HepG2 (cell line): Measurements from ENCODE around the gene SSNA1. TPM values are rescaled to one million over a fixed set of nuclear protein-coding genes. Genes with fewer than 3 reads are reported as not detected.
A peak's percentile ranks its signal among the peaks of the same experiment; 100 is the strongest.

ENCODE experiments used
- ARNT2 ChIP-seq: sonication (generic); formaldehyde crosslinking; IDR thresholded peaks from 2 replicates; pipeline ENCODE4 v1.8.0; 2022; ENCODE audit warnings: mild to moderate bottlenecking, low read depth, missing genetic modification reagents, moderate library complexity
- ATF3 ChIP-seq: sonication (generic); formaldehyde crosslinking; IDR thresholded peaks from 2 replicates; pipeline ENCODE4 v1.4.0; 2020; ENCODE audit warnings: missing genetic modification reagents
- BCL3 ChIP-seq: sonication (generic); formaldehyde crosslinking; IDR thresholded peaks from 2 replicates; pipeline ENCODE4 v1.5.1; 2020; ENCODE audit warnings: mild to moderate bottlenecking, missing genetic modification reagents, moderate library complexity
- GABPA ChIP-seq, 2 experiments: IDR thresholded peaks; 2 replicates each; pipeline ENCODE4 v1.6.1; 2011 to 2016; ENCODE audit warnings: low read depth in 2 of 2, low read length in 1 of 2, missing biosample characterization in 1 of 2, missing genetic modification characterization in 1 of 2
- HDAC6 ChIP-seq: fragments of 200-600 bp; sonication (generic); IDR thresholded peaks from 2 replicates; pipeline ENCODE4 v1.7.0; 2017; ENCODE audit warnings: mild to moderate bottlenecking, antibody characterized with exemption, low read length, low read depth
- KDM1A ChIP-seq: IDR thresholded peaks from 2 replicates; pipeline ENCODE4 v1.6.1; 2016; ENCODE audit warnings: missing compliant biosample characterization
- MIXL1 ChIP-seq: IDR thresholded peaks from 2 replicates; pipeline ENCODE4 v1.6.1; 2016
- MLLT10 ChIP-seq: sonication (generic); formaldehyde crosslinking; IDR thresholded peaks from 2 replicates; pipeline ENCODE4 v1.4.0; 2020; ENCODE audit warnings: missing genetic modification reagents
- MYC ChIP-seq: sonication (generic); formaldehyde crosslinking; IDR thresholded peaks from 2 replicates; pipeline ENCODE4 v1.9.0; 2021; ENCODE audit warnings: missing genetic modification reagents, borderline replicate concordance
- NFRKB ChIP-seq: fragments of 450-650 bp; IDR thresholded peaks from 2 replicates; pipeline ENCODE4 v1.6.1; 2017
- PBX2 ChIP-seq: IDR thresholded peaks from 2 replicates; pipeline ENCODE4 v1.6.1; 2016; ENCODE audit warnings: control low read depth
- PPARG ChIP-seq: conservative IDR thresholded peaks from 2 replicates; pipeline ENCODE4 v1.6.1; 2016; ENCODE audit warnings: missing biosample characterization, missing genetic modification reagents
- RBM22 ChIP-seq: fragments of 200-400 bp; formaldehyde crosslinking; optimal IDR thresholded peaks from 2 replicates; pipeline ENCODE3; 2017; ENCODE audit warnings: mild to moderate bottlenecking, low read length, moderate library complexity
- SAP130 ChIP-seq: IDR thresholded peaks from 2 replicates; pipeline ENCODE4 v1.6.1; 2016; ENCODE audit warnings: low read depth
- SOX6 ChIP-seq, 2 experiments: fragments of 450-650 bp in 1 of 2; sonication (generic) in 1 of 2; formaldehyde crosslinking in 1 of 2; IDR thresholded peaks; 2 replicates each; pipeline versions ENCODE4 v1.4.0 to v1.6.1; 2017 to 2020; ENCODE audit warnings: antibody characterized with exemption in 1 of 2, mild to moderate bottlenecking in 1 of 2, missing genetic modification reagents in 1 of 2
- TBP ChIP-seq: sonication (generic); formaldehyde crosslinking; IDR thresholded peaks from 2 replicates; pipeline ENCODE4 v1.5.0; 2020; ENCODE audit warnings: missing genetic modification reagents
- TBX2 ChIP-seq: sonication (generic); formaldehyde crosslinking; IDR thresholded peaks from 2 replicates; pipeline ENCODE4 v1.5.0; 2020; ENCODE audit warnings: missing genetic modification reagents, mild to moderate bottlenecking, borderline replicate concordance
- TFE3 ChIP-seq: IDR thresholded peaks from 2 replicates; pipeline ENCODE4 v1.6.1; 2016
- TOPORS ChIP-seq: sonication (generic); formaldehyde crosslinking; IDR thresholded peaks from 2 replicates; pipeline ENCODE4 v1.8.0; 2023; ENCODE audit warnings: mild to moderate bottlenecking, missing genetic modification reagents
- ZC3H4 ChIP-seq: sonication (generic); formaldehyde crosslinking; IDR thresholded peaks from 2 replicates; pipeline ENCODE4 v1.4.0; 2020; ENCODE audit warnings: missing genetic modification reagents, borderline replicate concordance
- ZFP1 ChIP-seq: IDR thresholded peaks from 2 replicates; pipeline ENCODE4 v1.6.1; 2016
- ZMYM3 ChIP-seq: sonication (generic); formaldehyde crosslinking; IDR thresholded peaks from 2 replicates; pipeline ENCODE4 v1.5.1; 2020; ENCODE audit warnings: mild to moderate bottlenecking, missing genetic modification reagents
- ZNF263 ChIP-seq: sonication (generic); formaldehyde crosslinking; IDR thresholded peaks from 2 replicates; pipeline ENCODE4 v1.4.0; 2020; ENCODE audit warnings: missing genetic modification reagents
- ZNF432 ChIP-seq: sonication (generic); formaldehyde crosslinking; IDR thresholded peaks from 2 replicates; pipeline ENCODE4 v1.5.0; 2020; ENCODE audit warnings: missing genetic modification reagents, mild to moderate bottlenecking, borderline replicate concordance
- ZNF550 ChIP-seq: sonication (generic); formaldehyde crosslinking; IDR thresholded peaks from 2 replicates; pipeline ENCODE4 v1.4.0; 2020; ENCODE audit warnings: mild to moderate bottlenecking, missing genetic modification reagents, borderline replicate concordance
- ZNF644 ChIP-seq: IDR thresholded peaks from 2 replicates; pipeline ENCODE4 v1.6.1; 2016; ENCODE audit warnings: low read depth
- ZNF768 ChIP-seq: sonication (generic); formaldehyde crosslinking; IDR thresholded peaks from 2 replicates; pipeline ENCODE4 v1.4.0; 2020; ENCODE audit warnings: missing genetic modification reagents
- polyA plus RNA-seq, 8 experiments: library from polyadenylated mRNA; depleted of rRNA in 3 of 8; stranded (reverse) in 7 of 8; unstranded in 1 of 8; fragments of >200 nt; fragmentation: Illumina TruSeq in 4 of 8; extraction: Trizol in 4 of 8; gene quantifications; 2 replicates each; pipeline versions ENCODE4 v1.2.1 to v1.2.3, GENCODE V29; 2011 to 2016; ENCODE audit warnings: low read depth in 4 of 8, missing spikeins in 1 of 8, mixed read lengths in 1 of 8; ENCODE audit not compliant: insufficient read depth in 1 of 8
- total RNA-seq, 5 experiments: library from RNA; depleted of rRNA; stranded (reverse); fragments of >200 nt; fragmentation: Illumina TruSeq; extraction: Trizol; gene quantifications; 2 replicates each; pipeline ENCODE4 v1.2.3, GENCODE V29; 2016; ENCODE audit warnings: low read depth in 1 of 5

The SSNA1 gene
- total and polyA plus RNA-seq, 2 of the 13 experiments (the other 11 are each of a cell fraction or from before 2014, with no cell fraction given), result 35.9 to 49.4 TPM

GRCh38 chr9:137195525-137196220, 7.2 kb downstream of the SSNA1 start (continued):
- TF ChIP-seq SAP130 (peak; percentile 38; the same call in 1 of the 2 replicates), TBX2 (CRISPR knock-in tag) (0 out of 2 replicates have a peak, but pooled peaks have one; percentile 24), ZC3H4 (no peak), RBM22 (no peak), ZNF550 (CRISPR knock-in tag) (no peak), GABPA (IDR thresholded peaks at IDR 0.05; ENCODE audit: low read depth, low read length) (no peak), GABPA (CRISPR knock-in tag; IDR thresholded peaks at IDR 0.05; ENCODE audit: low read depth) (0 out of 2 replicates have a peak, but pooled peaks have one; percentile 24), HDAC6 (no peak), ARNT2 (0 out of 2 replicates have a peak, but pooled peaks have one; percentile 22), BCL3 (no peak), TFE3 (CRISPR knock-in tag) (no peak), TOPORS (CRISPR knock-in tag) (no peak), SOX6 (IDR thresholded peaks at IDR 0.05) (no peak), SOX6 (CRISPR knock-in tag; IDR thresholded peaks at IDR 0.05) (no peak), NFRKB (no peak), ZNF644 (CRISPR knock-in tag) (no peak), ZNF768 (CRISPR knock-in tag) (peak; percentile 99), ZNF432 (CRISPR knock-in tag) (no peak), MIXL1 (CRISPR knock-in tag) (no peak), MLLT10 (CRISPR knock-in tag) (no peak), TBP (CRISPR knock-in tag) (no peak), KDM1A (CRISPR knock-in tag) (0 out of 2 replicates have a peak, but pooled peaks have one; percentile 45), ZNF263 (CRISPR knock-in tag) (peak; percentile 95), PPARG (peak; percentile 68; the same call in 1 of the 2 replicates), MYC (CRISPR knock-in tag) (no peak), PBX2 (CRISPR knock-in tag) (no peak), ATF3 (CRISPR knock-in tag) (no peak), ZFP1 (CRISPR knock-in tag) (no peak), ZMYM3 (CRISPR knock-in tag) (peak; percentile 91)
